ENCODE data around the gene DOCK2.

The DOCK2 gene

DNA sequence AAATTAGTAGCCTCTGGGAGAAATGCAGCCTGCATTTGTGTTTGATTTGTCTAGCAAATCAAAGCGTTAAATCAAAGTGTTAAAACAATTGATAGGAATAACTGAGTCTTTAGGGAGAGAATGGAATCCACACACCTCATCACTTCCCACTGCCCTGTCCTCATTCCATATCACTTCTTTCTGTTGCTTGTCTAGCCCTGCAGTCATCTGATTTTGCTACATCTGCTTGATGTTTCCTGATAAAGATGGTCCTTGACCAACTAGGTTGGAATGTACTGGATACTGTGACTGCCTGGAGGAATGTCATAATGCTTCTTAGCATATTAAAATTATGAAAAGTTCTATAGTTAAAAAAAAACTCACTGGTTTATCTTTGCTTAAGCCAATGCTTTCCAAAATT is 119.9 kb downstream of the DOCK2 start:
- ChIA-PET CTCF (no interaction called here), POLR2A (no interaction called here)
- TF ChIP-seq CTCF (IDR thresholded peaks at IDR 0.05; ENCODE audit: control extremely low read depth, extremely low read depth, low read depth, missing control alignments): no peak
- DNase-seq (ENCODE audit: extremely low spot score): no peak

- DNase-seq (ENCODE audit: extremely low spot score): no peak
- POLR2A ChIA-PET: no interaction called here
- CTCF ChIA-PET: interaction anchor here (1.2 to 1.4 kb wide), 2 partner anchors 19 to 57 kb away, joined by 3 read pairs; no protein-coding TSS in a partner anchor
- TF ChIP-seq CTCF (IDR thresholded peaks at IDR 0.05; ENCODE audit: control extremely low read depth, extremely low read depth, low read depth, missing control alignments): no peak
Observed at GRCh38 chr5:169758886-169759285, 121.8 kb downstream of the DOCK2 start.

- TF ChIP-seq CTCF (IDR thresholded peaks at IDR 0.05; ENCODE audit: control extremely low read depth, extremely low read depth, low read depth, missing control alignments): no peak
- ChIA-PET POLR2A (no interaction called here), CTCF (interaction anchor here (1.2 to 5.2 kb wide), 7 partner anchors 8 to 773 kb away, joined by 3 to 30 read pairs (median 3); no protein-coding TSS in a partner anchor)
- no peak for DNase-seq (ENCODE audit: extremely low spot score)
Observed at GRCh38 chr5:169760229-169760628, 123.2 kb downstream of the DOCK2 start.

DNA sequence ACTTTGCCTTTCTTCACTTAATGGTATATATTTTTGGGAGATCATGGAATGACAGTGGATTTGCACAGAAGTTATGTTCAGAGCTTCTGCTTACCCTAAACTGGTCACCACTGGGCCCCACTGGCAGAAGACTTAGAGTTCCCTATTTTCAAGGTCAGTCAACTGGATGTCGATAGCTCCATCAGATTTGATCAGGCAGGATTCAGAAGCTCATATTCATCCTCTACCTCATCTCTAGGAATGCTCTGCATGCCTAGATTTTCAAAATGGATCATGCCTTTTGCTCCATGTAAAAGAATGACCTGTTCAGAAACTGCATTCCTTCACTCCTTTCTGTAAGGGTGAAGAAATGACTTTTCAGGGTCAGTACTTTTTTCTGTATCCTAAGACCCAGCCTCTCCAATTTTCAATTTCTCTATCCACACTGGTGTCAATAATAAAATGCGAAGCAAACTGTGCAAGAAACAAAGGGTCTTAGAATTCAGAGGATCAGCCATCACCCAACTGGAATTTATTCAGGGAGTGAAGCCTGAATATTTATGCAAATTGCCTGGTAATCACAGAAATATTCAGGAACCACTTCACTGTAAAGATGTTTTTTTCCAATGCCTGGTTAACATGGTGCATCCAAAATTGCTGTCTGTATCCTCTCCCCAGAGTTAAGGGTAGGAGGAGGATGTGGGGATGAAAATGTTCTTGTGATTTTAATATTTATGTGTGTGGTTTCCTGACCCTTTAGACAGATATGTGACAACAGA is 125.4 kb downstream of the DOCK2 start:
- POLR2A ChIA-PET: no interaction called here
- TF ChIP-seq CTCF (IDR thresholded peaks at IDR 0.05; ENCODE audit: control extremely low read depth, extremely low read depth, low read depth, missing control alignments): no peak
- DNase-seq (ENCODE audit: extremely low spot score): no peak
- CTCF ChIA-PET: interaction anchor here (0.8 to 5.2 kb wide), 3 partner anchors 11 to 60 kb away, joined by 3 to 30 read pairs (median 3); no protein-coding TSS in a partner anchor

DNA sequence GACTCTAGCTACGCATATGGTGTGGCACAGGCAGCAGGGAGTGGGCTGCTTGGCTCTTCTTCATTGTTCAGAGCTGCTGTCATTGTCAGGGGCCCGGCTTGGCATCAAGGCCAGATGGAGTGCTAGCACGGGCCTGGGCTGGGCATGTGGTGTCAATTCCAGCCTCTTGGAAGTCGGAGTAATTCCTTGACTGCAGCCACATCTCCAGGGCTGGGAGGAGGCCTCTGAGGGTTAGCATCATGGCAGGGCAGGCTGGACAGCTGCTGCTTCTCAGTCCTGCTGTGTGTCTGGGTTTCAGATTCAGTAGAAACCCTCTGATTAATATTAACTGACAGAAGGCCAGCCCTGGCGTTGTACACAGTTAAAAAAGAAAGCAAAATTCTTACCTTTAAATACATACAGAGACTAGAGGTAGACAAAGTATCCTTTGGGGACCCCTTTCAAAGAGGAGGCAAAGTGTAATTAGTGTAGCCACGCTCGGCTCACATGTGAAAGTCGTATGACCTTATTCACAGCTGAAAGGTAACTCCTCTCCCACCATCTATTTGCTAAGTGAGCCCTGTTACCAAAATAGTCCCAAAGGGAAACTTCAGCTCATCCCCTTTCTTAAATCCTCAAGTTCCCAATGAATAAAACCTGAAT is 126.4 kb downstream of the DOCK2 start:
- CTCF ChIA-PET: interaction anchor here (5.2 kb wide), 1 partner anchor 12 kb away, joined by 30 read pairs; no protein-coding TSS in a partner anchor
- POLR2A ChIA-PET: no interaction called here
- TF ChIP-seq CTCF (IDR thresholded peaks at IDR 0.05; ENCODE audit: control extremely low read depth, extremely low read depth, low read depth, missing control alignments): no peak
- peak; percentile 40 for DNase-seq (ENCODE audit: extremely low spot score)

DNA sequence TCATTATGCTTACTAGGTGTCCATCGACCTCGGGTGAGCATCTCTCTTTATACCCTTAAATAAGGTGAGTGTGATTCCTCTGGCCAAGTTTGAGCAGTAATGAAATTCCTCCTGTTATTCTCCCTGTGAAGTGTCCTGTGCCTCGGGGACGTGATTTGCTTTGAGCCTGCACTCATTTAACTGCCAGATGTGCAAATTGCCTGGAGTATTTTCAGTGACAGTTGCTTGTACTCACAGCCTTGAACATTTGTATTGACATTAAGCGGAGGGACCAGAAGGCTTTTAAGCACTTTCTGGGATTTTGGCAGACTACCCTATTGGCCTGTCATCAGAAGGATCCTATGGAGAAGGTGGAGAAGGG is 126.9 kb downstream of the DOCK2 start:
- CTCF ChIA-PET: interaction anchor here (5.2 kb wide), 1 partner anchor 13 kb away, joined by 30 read pairs; no protein-coding TSS in a partner anchor
- TF ChIP-seq CTCF (IDR thresholded peaks at IDR 0.05; ENCODE audit: control extremely low read depth, extremely low read depth, low read depth, missing control alignments): no peak
- DNase-seq (ENCODE audit: extremely low spot score): no peak
- POLR2A ChIA-PET: no interaction called here

Data from GM10248 (cell line).